K562 (cell line): ENCODE measurements around the gene PTPRG. TPM values are rescaled to one million over a fixed set of nuclear protein-coding genes. Genes with fewer than 3 reads are reported as not detected.

ENCODE experiments used
- ATAC-seq: fragments of 200-7000 bp; cut with Tn5 transposase; 3 replicates; pipeline ENCODE4 v1.9.1; 2020; ENCODE audit warnings: moderate library complexity
- BruUV-seq: library from RNA; stranded (reverse); fragments of 400-500 nt; replicated peaks from 2 replicates; lab custom pipeline; 2021; lab: Mats Ljungman, UMichigan
- CTCF ChIA-PET: fragments of 300-600 bp; formaldehyde crosslinking; extraction: SDS; loops from one replicate; lab custom pipeline; 2021; ENCODE audit warnings: low intra/inter-chr PET ratio; lab: Yijun Ruan, JAX
- POLR2A ChIA-PET: fragments of 300-600, 350-650 bp; sonication (Branson Sonifier 250); formaldehyde crosslinking; extraction: SDS; loops from one replicate; lab custom pipeline; 2021; ENCODE audit warnings: antibody characterized with exemption, inconsistent platforms; lab: Yijun Ruan, JAX
- DNase-seq, 4 experiments: peaks; one replicate each; pipeline versions ENCODE4 v3.0.0 to v3.0.0-alpha.2; 2011 to 2018; ENCODE audit warnings: low spot score in 3 of 4, mixed read lengths in 3 of 4; ENCODE audit errors: extremely low read depth in 1 of 4
- FAIRE-seq: peaks from 2 replicates; lab custom pipeline; 2011; peaks lifted over from hg19 to GRCh38; lab: Jason Lieb, UNC
- H2AFZ ChIP-seq: 2 replicates; pipeline ENCODE4 v1.6.0; 2011; ENCODE audit warnings: low read depth, low read length, control low read depth, inconsistent platforms
- H3K27ac ChIP-seq: fragments of 200-600 bp; 3 replicates; pipeline ENCODE4 v1.8.0; 2011; ENCODE audit warnings: low read depth, mild to moderate bottlenecking, control low read depth, inconsistent platforms, low read length, moderate library complexity, mixed read lengths; ENCODE audit errors: extremely low read depth
- H3K27me3 ChIP-seq, 2 experiments: fragments of 300-600 bp in 1 of 2; 2 replicates in 1 of 2; 3 replicates in 1 of 2; pipeline versions ENCODE4 v1.6.0 to v1.8.0; 2011; ENCODE audit warnings: inconsistent platforms in 2 of 2, low read length in 2 of 2, mild to moderate bottlenecking in 1 of 2, mixed read lengths in 1 of 2, moderate library complexity in 1 of 2; ENCODE audit not compliant: control insufficient read depth in 2 of 2, insufficient read depth in 2 of 2
- H3K36me3 ChIP-seq: fragments of 300-600 bp; 3 replicates; pipeline ENCODE4 v1.8.0; 2011; ENCODE audit warnings: mild to moderate bottlenecking, low read length, inconsistent platforms; ENCODE audit not compliant: control insufficient read depth, insufficient read depth
- H3K4me1 ChIP-seq, 2 experiments: fragments of 200-600 bp in 1 of 2; replicated peaks in 1 of 2; 2 replicates in 1 of 2; 3 replicates in 1 of 2; pipeline versions ENCODE4 v1.5.1 to v1.8.0; 2011; ENCODE audit warnings: inconsistent platforms in 2 of 2, low read length in 2 of 2, mild to moderate bottlenecking in 1 of 2, mixed read lengths in 1 of 2, moderate library complexity in 1 of 2; ENCODE audit not compliant: control insufficient read depth in 2 of 2, insufficient read depth in 2 of 2
- H3K4me2 ChIP-seq: 2 replicates; pipeline ENCODE4 v1.6.1; 2011; ENCODE audit warnings: low read length, control low read depth, inconsistent platforms, mixed read lengths; ENCODE audit not compliant: insufficient read depth
- H3K4me3 ChIP-seq: fragments of 200-600 bp; sonication (generic), shearing (Covaris generic); 2 replicates; pipeline ENCODE4 v1.5.1; 2016; ENCODE audit warnings: control low read depth, inconsistent platforms
- H3K79me2 ChIP-seq: fragments of 200-600 bp; 3 replicates; pipeline ENCODE4 v1.8.0; 2011; ENCODE audit warnings: low read length, inconsistent platforms; ENCODE audit not compliant: control insufficient read depth, insufficient read depth
- H3K9ac ChIP-seq, 2 experiments: 2 replicates each; pipeline versions ENCODE4 v1.6.0 to v1.6.1; 2011; ENCODE audit warnings: low read depth in 2 of 2, low read length in 2 of 2, control low read depth in 1 of 2, inconsistent platforms in 1 of 2, mild to moderate bottlenecking in 1 of 2, mixed read lengths in 1 of 2; ENCODE audit not compliant: insufficient read depth in 1 of 2
- H3K9me1 ChIP-seq: one replicate; pipeline ENCODE4 v1.6.0; 2011; ENCODE audit warnings: inconsistent platforms, mild to moderate bottlenecking, low read length, moderate library complexity; ENCODE audit not compliant: control insufficient read depth, insufficient read depth
- H3K9me3 ChIP-seq: replicated peaks from 2 replicates; pipeline ENCODE4 v1.5.1; 2011; ENCODE audit warnings: low read depth, low read length, inconsistent platforms; ENCODE audit not compliant: control insufficient read depth, insufficient read depth
- H4K20me1 ChIP-seq: replicated peaks from 2 replicates; pipeline ENCODE4 v1.6.1; 2011; ENCODE audit warnings: low read length, inconsistent platforms, mixed read lengths; ENCODE audit not compliant: control insufficient read depth, insufficient read depth
- EHMT2 ChIP-seq: fragments of 450-650 bp; IDR thresholded peaks from 2 replicates; pipeline ENCODE4 v1.6.1; 2018; ENCODE audit warnings: antibody characterized with exemption
- HNRNPK ChIP-seq: fragments of 200-400 bp; formaldehyde crosslinking; IDR thresholded peaks from one replicate; pipeline ENCODE4 v1.6.1; 2018; ENCODE audit warnings: mild to moderate bottlenecking, low read depth, low read length; ENCODE audit not compliant: poor library complexity, severe bottlenecking
- HNRNPUL1 ChIP-seq: fragments of 200-400 bp; formaldehyde crosslinking; IDR thresholded peaks from 2 replicates; pipeline ENCODE4 v1.6.1; 2017; ENCODE audit warnings: low read length
- HOXB6 ChIP-seq: fragments of 250-450 bp; sonication (Bioruptor Pico); IDR thresholded peaks from 2 replicates; pipeline ENCODE4 v1.5.1; 2022; ENCODE audit warnings: mild to moderate bottlenecking, borderline replicate concordance
- KLF13 ChIP-seq: fragments of 450-650 bp; IDR thresholded peaks from 2 replicates; pipeline ENCODE4 v1.6.1; 2016; ENCODE audit warnings: missing genetic modification characterization, low read depth, mild to moderate bottlenecking, missing compliant biosample characterization, moderate library complexity, borderline replicate concordance
- MCM5 ChIP-seq: fragments of 450-650 bp; IDR thresholded peaks from 2 replicates; pipeline ENCODE4 v1.6.1; 2016; ENCODE audit warnings: low read depth
- NBN ChIP-seq: fragments of 450-650 bp; IDR thresholded peaks from 2 replicates; pipeline ENCODE4 v1.6.1; 2016; ENCODE audit warnings: low read depth, mild to moderate bottlenecking
- PHF8 ChIP-seq: fragments of 200-600 bp; sonication (generic); IDR thresholded peaks from 2 replicates; pipeline ENCODE4 v1.6.1; 2012; ENCODE audit warnings: mixed run types, mild to moderate bottlenecking, inconsistent platforms, low read length, moderate library complexity, borderline replicate concordance
- SMAD2 ChIP-seq: fragments of 150-350 bp; IDR thresholded peaks from 2 replicates; pipeline ENCODE4 v1.6.1; 2014; ENCODE audit warnings: low read depth, mild to moderate bottlenecking, low read length
- SPI1 ChIP-seq: IDR thresholded peaks from 2 replicates; pipeline ENCODE4 v1.6.1; 2011; ENCODE audit warnings: low read depth, low read length, control low read depth, borderline replicate concordance
- TEAD4 ChIP-seq, 2 experiments: sonication (generic) in 1 of 2; formaldehyde crosslinking in 1 of 2; IDR thresholded peaks; 2 replicates each; pipeline versions ENCODE4 v1.6.1 to v1.8.0; 2012 to 2022; ENCODE audit warnings: borderline replicate concordance in 1 of 2, inconsistent platforms in 1 of 2, low read length in 1 of 2, mild to moderate bottlenecking in 1 of 2, missing genetic modification reagents in 1 of 2
- ZNF507 ChIP-seq: conservative IDR thresholded peaks from 2 replicates; pipeline ENCODE4 v1.6.1; 2017; ENCODE audit warnings: missing genetic modification characterization, missing compliant biosample characterization
- ZNF561 ChIP-seq: fragments of 450-650 bp; formaldehyde crosslinking; conservative IDR thresholded peaks from 2 replicates; pipeline ENCODE4 v1.4.0; 2020; ENCODE audit warnings: mild to moderate bottlenecking, moderate library complexity
- ZNF584 ChIP-seq: fragments of 200-800 bp; sonication (Bioruptor generic); IDR thresholded peaks from 2 replicates; pipeline ENCODE4 v1.6.1; 2016; ENCODE audit warnings: low read depth, mild to moderate bottlenecking, missing genetic modification characterization, missing compliant biosample characterization
- WGBS: fragments of 100-300 bp; shearing (Covaris generic); methylation state at CpG from one replicate; pipeline ENCODE4 v1.1.6; 2016; ENCODE audit warnings: low coverage, mixed read lengths; ENCODE audit not compliant: insufficient coverage; ENCODE audit errors: missing lambda C conversion rate; 5-methylcytosine and 5-hydroxymethylcytosine counted together
- in situ Hi-C: fragments of 300-500 bp; cut with MboI; formaldehyde crosslinking; loops from 4 replicates; pipeline ENCODE4 v1.15.0; 2018; ENCODE audit warnings: inconsistent platforms, mixed read lengths
- intact Hi-C: fragments of 100-400 bp; cut with micrococcal nuclease; formaldehyde crosslinking; loops from 2 replicates; pipeline ENCODE4 v1.14.2; 2022
- polyA plus RNA-seq, 8 experiments: library from polyadenylated mRNA; depleted of rRNA in 4 of 8; stranded (reverse) in 5 of 8; unstranded in 3 of 8; fragments of >200 nt; fragmentation: Nextera tagmentation in 2 of 8; fragmentation: Illumina TruSeq in 1 of 8; extraction: Ambion mirVana in 2 of 8; extraction: Trizol in 1 of 8; gene quantifications; 2 replicates each; pipeline versions ENCODE4 v1.2.1 to v1.2.3, GENCODE V29; 2011 to 2014; ENCODE audit warnings: inconsistent platforms in 1 of 8, missing spikeins in 1 of 8
- total RNA-seq, 7 experiments: library from RNA; depleted of rRNA in 6 of 7; stranded (reverse); fragments of >200 nt in 6 of 7; fragmentation: Illumina TruSeq in 2 of 7; extraction: Trizol in 2 of 7; gene quantifications; 2 replicates each; pipeline versions ENCODE4 v1.2.1 to v1.2.3, GENCODE V29; 2011 to 2021; ENCODE audit warnings: low replicate concordance in 1 of 7
- TF ChIP-seq, protein P1 (sequence below): sonication (generic); formaldehyde crosslinking; IDR thresholded peaks from 2 replicates; pipeline ENCODE4 v1.8.1; 2023; ENCODE audit warnings: mild to moderate bottlenecking, missing genetic modification reagents, moderate library complexity
- TF ChIP-seq, protein P2 (sequence below): fragments of 250-450 bp; sonication (Bioruptor Pico); IDR thresholded peaks from 2 replicates; pipeline ENCODE4 v1.8.0; 2022; ENCODE audit warnings: moderate library complexity, mild to moderate bottlenecking, inconsistent platforms
- TF ChIP-seq, protein P3 (sequence below): fragments of 200-800 bp; sonication (Bioruptor generic); IDR thresholded peaks from 2 replicates; pipeline ENCODE4 v1.6.1; 2017; ENCODE audit warnings: missing genetic modification characterization, missing compliant biosample characterization
- TF ChIP-seq, protein P4 (sequence below): sonication (generic); formaldehyde crosslinking; IDR thresholded peaks from 2 replicates; pipeline ENCODE4 v1.8.0; 2022; ENCODE audit warnings: mild to moderate bottlenecking, low read depth, missing genetic modification reagents

The PTPRG gene
- total and polyA plus RNA-seq, 9 of the 15 experiments (the other 6 are each of a cell fraction or from before 2014, with no cell fraction given) = 0.16 TPM; not detected in 8

DNA sequence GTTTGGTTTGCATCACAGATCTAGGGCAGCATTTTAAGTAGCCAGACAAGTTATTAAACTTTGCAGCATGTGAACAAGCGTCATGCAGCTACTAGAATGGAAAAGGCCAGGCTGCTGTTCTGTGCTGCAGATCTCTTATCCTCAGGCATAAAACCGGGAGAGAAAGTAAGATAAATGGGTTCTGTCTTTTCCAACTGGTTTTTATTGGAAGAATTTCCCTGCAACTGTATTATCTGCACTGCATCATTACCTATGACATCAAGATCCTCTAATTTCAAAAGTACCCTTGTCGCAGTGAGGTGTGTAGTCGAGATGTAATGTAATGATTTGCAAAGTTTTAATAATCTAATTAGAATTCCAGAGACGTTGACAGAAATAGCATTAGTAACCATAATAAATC, 571.6 kb downstream of the PTPRG start:
- Histone ChIP-seq H3K27ac (no peak overlapping the region), H3K9ac (no peak overlapping the region), H2AFZ (no peak overlapping the region), H4K20me1 (no peaks in the 10 kb centered on the region), H3K36me3 (no peaks in the 10 kb centered on the region), H3K4me2 (no peak overlapping the region), H3K9me1 (no peaks in the 10 kb centered on the region), H3K4me1 (no peaks in the 10 kb centered on the region), H3K27me3 (no peaks in the 10 kb centered on the region), H3K4me3 (no peak overlapping the region), H3K9me3 (no peaks in the 10 kb centered on the region), H3K79me2 (no peaks in the 10 kb centered on the region)
- WGBS = 0% methylated on average over 5 of the region's 5 CpGs
- FAIRE-seq = no peak
- intact Hi-C loops (no loop called here), in situ Hi-C loops (no loop called here)
- CTCF ChIA-PET = no interaction called here
- POLR2A ChIA-PET = no interaction called here
- no TSS peak for BruUV-seq
- DNase-seq = no peak
- no peak for ATAC-seq
- TF ChIP-seq HNRNPK (no peak), ZNF584 (CRISPR knock-in tag) (no peak), NBN (no peak), SMAD2 (no peak), ZNF561 (no peak), SPI1 (no peak), EHMT2 (no peak), HOXB6 (no peak), HNRNPUL1 (no peak), MCM5 (no peak), PHF8 (no peak), ZNF507 (tag) (no peak), TEAD4 (IDR thresholded peaks at IDR 0.05; ENCODE audit: low read length) (no peak), TEAD4 (CRISPR knock-in tag; IDR thresholded peaks at IDR 0.05; ENCODE audit: borderline replicate concordance) (no peak), KLF13 (tag) (no peak)
- TF ChIP-seq, protein P1, sequence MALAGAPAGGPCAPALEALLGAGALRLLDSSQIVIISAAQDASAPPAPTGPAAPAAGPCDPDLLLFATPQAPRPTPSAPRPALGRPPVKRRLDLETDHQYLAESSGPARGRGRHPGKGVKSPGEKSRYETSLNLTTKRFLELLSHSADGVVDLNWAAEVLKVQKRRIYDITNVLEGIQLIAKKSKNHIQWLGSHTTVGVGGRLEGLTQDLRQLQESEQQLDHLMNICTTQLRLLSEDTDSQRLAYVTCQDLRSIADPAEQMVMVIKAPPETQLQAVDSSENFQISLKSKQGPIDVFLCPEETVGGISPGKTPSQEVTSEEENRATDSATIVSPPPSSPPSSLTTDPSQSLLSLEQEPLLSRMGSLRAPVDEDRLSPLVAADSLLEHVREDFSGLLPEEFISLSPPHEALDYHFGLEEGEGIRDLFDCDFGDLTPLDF = no peak
- TF ChIP-seq, protein P2, sequence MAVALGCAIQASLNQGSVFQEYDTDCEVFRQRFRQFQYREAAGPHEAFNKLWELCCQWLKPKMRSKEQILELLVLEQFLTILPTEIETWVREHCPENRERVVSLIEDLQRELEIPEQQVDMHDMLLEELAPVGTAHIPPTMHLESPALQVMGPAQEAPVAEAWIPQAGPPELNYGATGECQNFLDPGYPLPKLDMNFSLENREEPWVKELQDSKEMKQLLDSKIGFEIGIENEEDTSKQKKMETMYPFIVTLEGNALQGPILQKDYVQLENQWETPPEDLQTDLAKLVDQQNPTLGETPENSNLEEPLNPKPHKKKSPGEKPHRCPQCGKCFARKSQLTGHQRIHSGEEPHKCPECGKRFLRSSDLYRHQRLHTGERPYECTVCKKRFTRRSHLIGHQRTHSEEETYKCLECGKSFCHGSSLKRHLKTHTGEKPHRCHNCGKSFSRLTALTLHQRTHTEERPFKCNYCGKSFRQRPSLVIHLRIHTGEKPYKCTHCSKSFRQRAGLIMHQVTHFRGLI (CRISPR knock-in tag) = no peak
- TF ChIP-seq, protein P3, sequence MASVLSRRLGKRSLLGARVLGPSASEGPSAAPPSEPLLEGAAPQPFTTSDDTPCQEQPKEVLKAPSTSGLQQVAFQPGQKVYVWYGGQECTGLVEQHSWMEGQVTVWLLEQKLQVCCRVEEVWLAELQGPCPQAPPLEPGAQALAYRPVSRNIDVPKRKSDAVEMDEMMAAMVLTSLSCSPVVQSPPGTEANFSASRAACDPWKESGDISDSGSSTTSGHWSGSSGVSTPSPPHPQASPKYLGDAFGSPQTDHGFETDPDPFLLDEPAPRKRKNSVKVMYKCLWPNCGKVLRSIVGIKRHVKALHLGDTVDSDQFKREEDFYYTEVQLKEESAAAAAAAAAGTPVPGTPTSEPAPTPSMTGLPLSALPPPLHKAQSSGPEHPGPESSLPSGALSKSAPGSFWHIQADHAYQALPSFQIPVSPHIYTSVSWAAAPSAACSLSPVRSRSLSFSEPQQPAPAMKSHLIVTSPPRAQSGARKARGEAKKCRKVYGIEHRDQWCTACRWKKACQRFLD = no peak
- TF ChIP-seq, protein P4, sequence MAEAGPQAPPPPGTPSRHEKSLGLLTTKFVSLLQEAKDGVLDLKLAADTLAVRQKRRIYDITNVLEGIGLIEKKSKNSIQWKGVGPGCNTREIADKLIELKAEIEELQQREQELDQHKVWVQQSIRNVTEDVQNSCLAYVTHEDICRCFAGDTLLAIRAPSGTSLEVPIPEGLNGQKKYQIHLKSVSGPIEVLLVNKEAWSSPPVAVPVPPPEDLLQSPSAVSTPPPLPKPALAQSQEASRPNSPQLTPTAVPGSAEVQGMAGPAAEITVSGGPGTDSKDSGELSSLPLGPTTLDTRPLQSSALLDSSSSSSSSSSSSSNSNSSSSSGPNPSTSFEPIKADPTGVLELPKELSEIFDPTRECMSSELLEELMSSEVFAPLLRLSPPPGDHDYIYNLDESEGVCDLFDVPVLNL (CRISPR knock-in tag) = no peak
